ENCODE results near the gene SARS2. TPM values are rescaled to one million over a fixed set of nuclear protein-coding genes. Genes with fewer than 3 reads are reported as not detected.

SARS2 gene
- polyA plus RNA-seq, 1 experiment, result 26.1 TPM

GRCh38 chr19:38917921-38918491 is 12.6 kb downstream of the SARS2 start:
- Histone ChIP-seq H3K27me3 (ENCODE audit: control insufficient read depth, insufficient read depth, low read length) (no peaks in the 10 kb centered on the region), H3K36me3 (ENCODE audit: control insufficient read depth, insufficient read depth, low read length) (peaks cover 4% of the 10 kb centered on the region; the same call in 1 of the 2 replicates), H3K4me3 (ENCODE audit: low read depth, low read length) (no peak overlapping the region)
- TF ChIP-seq, protein P1, sequence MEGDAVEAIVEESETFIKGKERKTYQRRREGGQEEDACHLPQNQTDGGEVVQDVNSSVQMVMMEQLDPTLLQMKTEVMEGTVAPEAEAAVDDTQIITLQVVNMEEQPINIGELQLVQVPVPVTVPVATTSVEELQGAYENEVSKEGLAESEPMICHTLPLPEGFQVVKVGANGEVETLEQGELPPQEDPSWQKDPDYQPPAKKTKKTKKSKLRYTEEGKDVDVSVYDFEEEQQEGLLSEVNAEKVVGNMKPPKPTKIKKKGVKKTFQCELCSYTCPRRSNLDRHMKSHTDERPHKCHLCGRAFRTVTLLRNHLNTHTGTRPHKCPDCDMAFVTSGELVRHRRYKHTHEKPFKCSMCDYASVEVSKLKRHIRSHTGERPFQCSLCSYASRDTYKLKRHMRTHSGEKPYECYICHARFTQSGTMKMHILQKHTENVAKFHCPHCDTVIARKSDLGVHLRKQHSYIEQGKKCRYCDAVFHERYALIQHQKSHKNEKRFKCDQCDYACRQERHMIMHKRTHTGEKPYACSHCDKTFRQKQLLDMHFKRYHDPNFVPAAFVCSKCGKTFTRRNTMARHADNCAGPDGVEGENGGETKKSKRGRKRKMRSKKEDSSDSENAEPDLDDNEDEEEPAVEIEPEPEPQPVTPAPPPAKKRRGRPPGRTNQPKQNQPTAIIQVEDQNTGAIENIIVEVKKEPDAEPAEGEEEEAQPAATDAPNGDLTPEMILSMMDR (IDR thresholded peaks at IDR 0.05; ENCODE audit: insufficient read depth, low read depth, low read length), result no peak
- POLR2A ChIA-PET, result interaction anchor here (0.6 kb wide), 1 partner anchor 385 kb away, joined by 6 read pairs; no protein-coding TSS in a partner anchor
- no peak for DNase-seq (ENCODE audit: low read depth)
- CTCF ChIA-PET, result interaction anchor here (1.4 to 1.9 kb wide), 2 partner anchors 11 to 12 kb away, joined by 5 to 8 read pairs; partner anchors contain the start of genes MRPS12 and SARS2

DNA sequence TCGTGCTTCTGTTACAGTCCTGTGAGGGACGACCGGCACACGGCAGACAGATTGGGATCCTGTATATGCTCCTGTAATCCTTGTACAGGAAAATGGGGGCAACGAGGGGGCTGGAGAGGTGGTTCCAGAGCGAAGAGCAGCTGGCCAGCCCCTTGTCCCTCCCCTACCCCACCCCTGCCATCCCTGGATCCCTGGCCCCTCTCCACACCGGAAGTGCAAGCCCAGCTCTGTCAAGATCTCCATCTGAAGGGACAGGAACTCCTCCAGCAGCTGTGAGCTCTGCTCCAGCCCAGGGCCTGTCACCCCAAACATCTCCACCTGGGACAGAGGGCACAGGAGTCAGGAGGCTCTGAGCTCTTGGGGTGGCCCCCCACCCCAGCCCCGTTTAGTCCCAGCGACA is 13.0 kb downstream of the SARS2 start:
- no peak for DNase-seq (ENCODE audit: low read depth)
- Histone ChIP-seq H3K4me3 (ENCODE audit: low read depth, low read length) (no peak overlapping the region), H3K27me3 (ENCODE audit: control insufficient read depth, insufficient read depth, low read length) (no peaks in the 10 kb centered on the region), H3K36me3 (ENCODE audit: control insufficient read depth, insufficient read depth, low read length) (peaks cover 4% of the 10 kb centered on the region; the same call in 1 of the 2 replicates)
- TF ChIP-seq, protein P1 (IDR thresholded peaks at IDR 0.05; ENCODE audit: insufficient read depth, low read depth, low read length), result no peak
- ChIA-PET CTCF (interaction anchor here (1.4 kb wide), 1 partner anchor 13 kb away, joined by 8 read pairs; the partner anchor contains the start of genes MRPS12 and SARS2), POLR2A (no interaction called here)

DNA sequence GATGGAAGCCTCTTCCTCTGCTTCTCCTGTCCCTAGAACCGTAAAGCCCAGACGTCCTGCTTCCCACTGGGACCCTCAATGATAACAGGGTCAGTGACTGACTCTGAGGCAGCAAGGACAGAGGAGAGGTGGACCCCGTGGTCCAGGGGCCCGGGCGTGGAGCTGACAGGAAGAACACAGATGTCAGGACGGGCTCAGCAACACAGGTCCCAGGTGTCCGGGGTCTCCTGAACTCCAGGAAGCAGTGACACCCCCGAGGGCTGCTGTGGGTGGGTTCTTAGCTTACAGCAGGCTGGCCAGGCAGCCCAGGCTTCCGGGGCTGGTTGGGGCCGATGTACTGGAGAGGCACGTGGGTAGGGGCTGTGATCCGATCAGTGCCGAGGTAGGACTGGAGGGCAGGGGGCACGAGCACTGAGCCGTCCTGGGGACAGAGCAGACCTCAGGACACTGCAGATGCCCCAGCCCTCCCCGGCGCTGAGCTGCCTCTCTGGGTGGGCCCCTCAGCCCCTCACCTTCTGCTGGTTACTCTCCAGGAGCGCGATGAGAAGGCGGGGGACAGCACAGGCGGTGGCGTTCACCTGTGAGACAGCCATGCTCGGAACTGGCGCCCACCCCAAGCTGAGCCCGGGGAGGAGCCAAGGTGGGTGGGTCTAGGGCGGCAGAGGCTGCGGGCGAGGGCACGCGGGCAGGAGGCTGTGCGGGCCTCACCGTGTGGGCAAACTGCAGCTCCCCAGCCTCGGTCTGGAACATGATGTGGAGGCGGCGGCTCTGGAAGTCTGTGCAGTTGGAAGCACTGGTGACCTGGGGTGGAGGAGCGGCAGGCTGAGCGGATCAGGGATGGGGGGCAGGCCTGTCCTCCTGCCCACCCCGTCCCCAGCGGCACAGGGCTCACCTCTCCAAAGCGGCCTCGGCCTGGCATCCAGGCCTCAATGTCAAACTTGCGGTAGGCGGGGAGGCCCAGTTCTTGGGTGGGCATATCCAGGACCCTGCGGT is 14.9 kb downstream of the SARS2 start:
- ChIA-PET POLR2A (no interaction called here), CTCF (interaction anchor here (1.0 to 2.3 kb wide), 2 partner anchors 9 to 14 kb away, joined by 3 to 11 read pairs; partner anchors contain the start of genes MRPS12 and SARS2)
- no peaks in the 10 kb centered on the region; the same call in 1 of the 2 replicates for H3K27me3 ChIP-seq (ENCODE audit: control insufficient read depth, insufficient read depth, low read length)
- DNase-seq (ENCODE audit: low read depth), result no peak
- peaks cover 1% of the 10 kb centered on the region; the same call in 1 of the 2 replicates for H3K36me3 ChIP-seq (ENCODE audit: control insufficient read depth, insufficient read depth, low read length)
- TF ChIP-seq, protein P1 (IDR thresholded peaks at IDR 0.05; ENCODE audit: insufficient read depth, low read depth, low read length), result no peak
- no peak overlapping the region for H3K4me3 ChIP-seq (ENCODE audit: low read depth, low read length)

GRCh38 chr19:38913958-38914357 is 16.6 kb downstream of the SARS2 start:
- no peak overlapping the region for H3K4me3 ChIP-seq (ENCODE audit: low read depth, low read length)
- TF ChIP-seq, protein P1 (IDR thresholded peaks at IDR 0.05; ENCODE audit: insufficient read depth, low read depth, low read length), result no peak
- DNase-seq (ENCODE audit: low read depth), result no peak
- H3K27me3 ChIP-seq (ENCODE audit: control insufficient read depth, insufficient read depth, low read length), result no peaks in the 10 kb centered on the region; the same call in 1 of the 2 replicates
- ChIA-PET POLR2A (no interaction called here), CTCF (interaction anchor here (0.8 to 2.3 kb wide), 2 partner anchors 16 to 511 kb away, joined by 3 to 11 read pairs; partner anchors contain the start of genes FAM98C, MRPS12 and SARS2)
- peaks cover 1% of the 10 kb centered on the region; the same call in 1 of the 2 replicates for H3K36me3 ChIP-seq (ENCODE audit: control insufficient read depth, insufficient read depth, low read length)

Data from BJ (cell line).